Activated CD8-positive, alpha-beta memory T cell treated with anti-CD3 and anti-CD28 coated beads, Interleukin-2, amount 50 U/mL, for 1 hour (primary cell): ENCODE data around the gene PLET1.

Experiments
- DNase-seq: peaks from one replicate; pipeline ENCODE4 v3.0.0-alpha.2; 2020; ENCODE audit errors: extremely low read depth

PLET1 gene

GRCh38 chr11:112281726-112282125 is 21.1 kb upstream of the PLET1 start:
- no peak for DNase-seq

- DNase-seq, result peak; percentile 55
Observed at GRCh38 chr11:112280268-112281126, 19.8 kb upstream of the PLET1 start.

GRCh38 chr11:112279901-112280267 is 19.2 kb upstream of the PLET1 start:
- peak; percentile 31 for DNase-seq

GRCh38 chr11:112278803-112279202 is 18.1 kb upstream of the PLET1 start:
- no peak for DNase-seq

- DNase-seq, result no peak
Observed at GRCh38 chr11:112277941-112278340, 17.3 kb upstream of the PLET1 start.

- no peak for DNase-seq
Observed at GRCh38 chr11:112277029-112277428, 16.4 kb upstream of the PLET1 start.

- DNase-seq, result no peak
Observed at GRCh38 chr11:112274007-112274783, 13.5 kb upstream of the PLET1 start.

GRCh38 chr11:112273066-112273465 is 12.4 kb upstream of the PLET1 start:
- DNase-seq, result no peak

- DNase-seq, result no peak
Observed at GRCh38 chr11:112271242-112271641, 10.6 kb upstream of the PLET1 start.

GRCh38 chr11:112270551-112271180 is 10.0 kb upstream of the PLET1 start:
- DNase-seq, result no peak

GRCh38 chr11:112269139-112269538 is 8.5 kb upstream of the PLET1 start:
- no peak for DNase-seq

- no peak for DNase-seq
Observed at GRCh38 chr11:112268406-112268805, 7.7 kb upstream of the PLET1 start.

GRCh38 chr11:112267188-112267591 is 6.5 kb upstream of the PLET1 start:
- no peak for DNase-seq

- no peak for DNase-seq
Observed at GRCh38 chr11:112266410-112266778, 5.7 kb upstream of the PLET1 start.

GRCh38 chr11:112265659-112266409 is 5.2 kb upstream of the PLET1 start:
- DNase-seq, result no peak

- DNase-seq, result no peak
Observed at GRCh38 chr11:112255067-112255720, 5.5 kb downstream of the PLET1 start.

- DNase-seq, result no peak
Observed at GRCh38 chr11:112253605-112254242, 6.9 kb downstream of the PLET1 start.

- no peak for DNase-seq
Observed at GRCh38 chr11:112249871-112250610, 10.6 kb downstream of the PLET1 start.

GRCh38 chr11:112248201-112248600 is 12.5 kb downstream of the PLET1 start:
- no peak for DNase-seq

- no peak for DNase-seq
Observed at GRCh38 chr11:112247201-112247600, 13.5 kb downstream of the PLET1 start.
